ENCODE results near the gene FNDC1. TPM values are rescaled to one million over a fixed set of nuclear protein-coding genes. Genes with fewer than 3 reads are reported as not detected.

Gene FNDC1
- total RNA-seq, 4 donors from 2014 or later: 13.6 to 23.2 (median 15.1) TPM

DNA sequence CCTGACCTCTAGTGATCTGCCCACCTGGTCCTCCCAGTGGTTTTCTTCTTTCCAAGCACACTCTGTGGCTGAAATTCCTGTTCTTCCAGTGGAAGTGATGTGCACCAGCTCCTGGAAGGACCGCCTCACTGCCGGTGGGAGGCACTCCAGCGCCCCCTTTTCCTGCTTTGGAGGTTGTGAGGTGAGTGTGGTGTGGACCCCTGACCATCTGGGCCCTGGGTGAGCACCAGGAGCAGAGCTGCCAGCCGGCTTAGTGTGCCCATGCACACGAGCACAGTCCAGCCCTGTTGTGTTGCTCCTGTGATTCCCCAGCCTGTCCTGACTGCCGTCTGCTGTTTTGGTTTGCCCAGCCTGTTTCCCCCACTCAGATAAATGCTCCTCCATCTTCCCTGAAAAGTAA lies 134.6 kb downstream of the FNDC1 start:
- TF ChIP-seq, protein P1, sequence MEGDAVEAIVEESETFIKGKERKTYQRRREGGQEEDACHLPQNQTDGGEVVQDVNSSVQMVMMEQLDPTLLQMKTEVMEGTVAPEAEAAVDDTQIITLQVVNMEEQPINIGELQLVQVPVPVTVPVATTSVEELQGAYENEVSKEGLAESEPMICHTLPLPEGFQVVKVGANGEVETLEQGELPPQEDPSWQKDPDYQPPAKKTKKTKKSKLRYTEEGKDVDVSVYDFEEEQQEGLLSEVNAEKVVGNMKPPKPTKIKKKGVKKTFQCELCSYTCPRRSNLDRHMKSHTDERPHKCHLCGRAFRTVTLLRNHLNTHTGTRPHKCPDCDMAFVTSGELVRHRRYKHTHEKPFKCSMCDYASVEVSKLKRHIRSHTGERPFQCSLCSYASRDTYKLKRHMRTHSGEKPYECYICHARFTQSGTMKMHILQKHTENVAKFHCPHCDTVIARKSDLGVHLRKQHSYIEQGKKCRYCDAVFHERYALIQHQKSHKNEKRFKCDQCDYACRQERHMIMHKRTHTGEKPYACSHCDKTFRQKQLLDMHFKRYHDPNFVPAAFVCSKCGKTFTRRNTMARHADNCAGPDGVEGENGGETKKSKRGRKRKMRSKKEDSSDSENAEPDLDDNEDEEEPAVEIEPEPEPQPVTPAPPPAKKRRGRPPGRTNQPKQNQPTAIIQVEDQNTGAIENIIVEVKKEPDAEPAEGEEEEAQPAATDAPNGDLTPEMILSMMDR (IDR thresholded peaks at IDR 0.05): no peak
- TF ChIP-seq POLR2A (IDR thresholded peaks at IDR 0.05): no peak
- intact Hi-C loops (cut with DNase I): loop anchor here (10.0 kb wide), 1 partner anchor 129 kb away; no protein-coding TSS in a partner anchor
- Histone ChIP-seq H3K36me3 (no peaks in the 10 kb centered on the region), H3K4me3 (replicated peaks in 1 of 3) (no peak overlapping the region), H3K27ac (no peak overlapping the region), H3K27me3 (no peaks in the 10 kb centered on the region), H3K4me1 (no peaks in the 10 kb centered on the region), H3K9me3 (no peaks in the 10 kb centered on the region)
- DNase-seq: no peak
- WGBS, 2 donors: 82 to 85% methylated on average over 5 to 6 of the region's 6 CpGs

DNA sequence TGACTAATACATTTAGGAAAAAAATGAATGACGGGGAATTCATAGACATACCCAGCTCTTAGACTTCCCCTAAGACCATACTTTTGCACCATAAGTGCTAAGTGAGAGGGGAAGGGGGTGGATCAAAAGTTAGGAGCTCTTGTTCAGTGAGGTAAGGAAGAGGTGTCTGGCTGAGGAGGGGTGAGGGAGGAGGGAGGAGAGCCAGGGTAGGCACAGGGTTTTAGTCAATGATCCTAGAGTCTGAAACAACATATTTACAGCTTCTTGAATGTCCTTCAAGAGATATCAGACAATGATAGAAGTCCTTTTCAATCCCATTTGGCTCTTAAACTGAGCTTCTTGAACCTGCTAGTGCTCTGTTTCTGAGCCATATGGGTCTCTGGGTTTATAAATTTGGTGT lies 135.4 kb downstream of the FNDC1 start:
- no peaks in the 10 kb centered on the region for H3K36me3 ChIP-seq
- 83 to 90% methylated on average over 1 of the region's 1 CpG for WGBS, 2 donors
- no peaks in the 10 kb centered on the region for H3K27me3 ChIP-seq
- H3K27ac ChIP-seq: no peak overlapping the region
- no peak for DNase-seq
- no peaks in the 10 kb centered on the region for H3K4me1 ChIP-seq
- intact Hi-C loops (cut with DNase I): loop anchor here (10.0 kb wide), 1 partner anchor 130 kb away; no protein-coding TSS in a partner anchor
- no peak for TF ChIP-seq POLR2A (IDR thresholded peaks at IDR 0.05)
- TF ChIP-seq, protein P1 (IDR thresholded peaks at IDR 0.05): no peak
- no peak overlapping the region for H3K4me3 ChIP-seq (replicated peaks in 1 of 3)
- H3K9me3 ChIP-seq: no peaks in the 10 kb centered on the region

DNA sequence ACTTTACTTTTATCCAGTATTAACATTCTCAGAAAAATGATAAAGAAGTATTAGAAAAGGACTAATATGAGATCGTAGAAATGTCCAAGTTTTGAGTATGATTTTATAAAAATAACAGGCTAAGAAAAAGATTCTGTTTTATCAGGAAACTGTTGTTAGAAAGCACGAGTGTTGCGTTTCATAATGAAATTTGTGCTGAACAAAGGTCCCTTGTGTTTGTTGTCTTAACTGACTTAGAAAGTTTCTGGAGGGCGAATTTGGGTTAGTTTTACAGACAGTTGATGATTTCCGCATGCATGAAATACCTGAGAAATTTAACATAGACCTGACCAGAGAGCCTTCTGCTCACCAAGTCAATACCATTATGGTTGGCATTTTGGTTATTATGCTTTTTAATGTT lies 136.0 kb downstream of the FNDC1 start:
- intact Hi-C loops (cut with DNase I): loop anchor here (10.0 kb wide), 1 partner anchor 130 kb away; no protein-coding TSS in a partner anchor
- Histone ChIP-seq H3K4me3 (replicated peaks in 1 of 3) (no peak overlapping the region), H3K4me1 (no peaks in the 10 kb centered on the region), H3K36me3 (no peaks in the 10 kb centered on the region), H3K27ac (no peak overlapping the region), H3K27me3 (no peaks in the 10 kb centered on the region), H3K9me3 (no peaks in the 10 kb centered on the region)
- DNase-seq: no peak
- no peak for TF ChIP-seq POLR2A (IDR thresholded peaks at IDR 0.05)
- TF ChIP-seq, protein P1 (IDR thresholded peaks at IDR 0.05): no peak
- 78% methylated on average over 5 of the region's 5 CpGs for WGBS, 2 donors

DNA sequence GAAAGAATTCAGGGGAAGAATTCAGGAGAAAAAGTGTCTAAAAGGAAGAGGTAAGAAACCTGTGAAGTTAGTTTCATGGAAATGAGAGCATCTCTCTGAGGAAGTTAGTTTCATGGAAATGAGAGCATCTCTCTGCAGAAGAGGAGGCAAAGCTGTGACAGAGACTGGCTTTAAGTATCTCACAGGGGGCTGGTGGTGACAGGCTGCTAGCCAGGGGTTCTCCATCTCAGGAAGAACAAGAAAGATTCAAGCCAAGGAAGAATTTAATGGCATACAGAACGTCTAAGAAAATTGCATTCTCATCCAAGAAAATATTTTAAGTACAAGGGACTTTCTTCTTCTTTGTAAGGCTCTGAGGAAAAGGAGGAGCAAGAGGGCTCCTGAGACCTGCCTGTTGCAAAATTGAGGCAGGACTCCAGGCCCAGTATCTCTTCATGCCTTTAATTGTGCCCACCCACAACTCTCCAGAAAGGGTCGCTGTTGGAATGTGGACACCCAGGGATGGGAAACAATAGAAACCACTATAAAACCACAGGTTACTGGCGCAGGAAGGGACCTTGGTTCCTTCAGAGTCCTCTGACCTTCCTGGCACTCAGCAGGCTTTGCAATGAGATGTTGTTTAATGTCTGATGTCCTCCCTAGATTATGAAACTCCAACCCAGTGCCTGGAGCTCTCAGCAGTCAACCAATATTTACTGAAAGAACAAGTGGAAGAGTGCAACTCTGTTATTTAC lies 136.8 kb downstream of the FNDC1 start:
- no peak overlapping the region for H3K27ac ChIP-seq
- H3K4me1 ChIP-seq: no peaks in the 10 kb centered on the region
- TF ChIP-seq POLR2A (IDR thresholded peaks at IDR 0.05): no peak
- TF ChIP-seq, protein P1 (IDR thresholded peaks at IDR 0.05): no peak
- no peaks in the 10 kb centered on the region for H3K36me3 ChIP-seq
- no peaks in the 10 kb centered on the region for H3K9me3 ChIP-seq
- intact Hi-C loops (cut with DNase I): loop anchor here (10.0 kb wide), 1 partner anchor 131 kb away; no protein-coding TSS in a partner anchor
- no peak for DNase-seq
- no peaks in the 10 kb centered on the region for H3K27me3 ChIP-seq
- WGBS, 2 donors: 55 to 68% methylated on average over 3 of the region's 3 CpGs
- H3K4me3 ChIP-seq (replicated peaks in 1 of 3): no peak overlapping the region

DNA sequence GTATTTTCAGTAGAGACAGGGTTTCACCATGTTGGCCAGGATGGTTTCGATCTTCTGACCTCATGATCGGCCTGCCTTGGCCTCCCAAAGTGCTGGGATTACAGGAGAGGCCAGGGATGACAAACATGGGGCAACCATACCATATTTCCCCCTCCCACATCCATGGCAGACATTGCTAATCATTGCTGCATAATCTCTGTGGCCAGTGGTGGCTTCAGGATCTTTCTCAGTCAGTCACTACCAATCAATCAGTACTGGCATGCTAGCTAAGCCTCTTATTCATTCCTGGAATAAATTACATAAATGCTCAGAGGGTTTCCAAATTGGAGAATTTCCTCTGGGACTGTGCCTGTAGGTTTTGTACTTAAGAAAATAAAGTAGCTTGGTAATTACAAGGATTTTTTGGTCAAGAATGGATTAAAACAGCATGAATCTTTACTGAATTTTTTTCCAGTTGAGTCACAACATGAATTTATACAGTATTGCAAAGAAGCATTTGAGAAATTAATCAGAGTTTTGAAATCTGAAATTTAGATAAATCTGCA lies 138.1 kb downstream of the FNDC1 start:
- no peak for DNase-seq
- H3K4me3 ChIP-seq (replicated peaks in 1 of 3): no peak overlapping the region
- 87 to 94% methylated on average over 2 of the region's 2 CpGs for WGBS, 2 donors
- H3K27ac ChIP-seq: no peak overlapping the region
- intact Hi-C loops (cut with DNase I): loop anchor here (10.0 kb wide), 1 partner anchor 133 kb away; no protein-coding TSS in a partner anchor
- no peaks in the 10 kb centered on the region for H3K9me3 ChIP-seq
- TF ChIP-seq POLR2A (IDR thresholded peaks at IDR 0.05): no peak
- TF ChIP-seq, protein P1 (IDR thresholded peaks at IDR 0.05): no peak
- no peaks in the 10 kb centered on the region for H3K36me3 ChIP-seq
- H3K4me1 ChIP-seq: peaks cover 7 to 13% of the 10 kb centered on the region in 2 donors
- H3K27me3 ChIP-seq: no peaks in the 10 kb centered on the region

Measured in thyroid gland (tissue), 4 donors.